Rectal smooth muscle tissue (tissue), 1 donor: ENCODE data around the gene EZR.
"Not testable (repeated sequence)": the region's sequence is repeated elsewhere in the genome, so short reads cannot be mapped to it uniquely, and the experiment has no call there.

Experiments used
- H3K27ac ChIP-seq: one replicate; pipeline ENCODE4 v1.7.0; 2013; ENCODE audit warnings: low read depth, low read length, inconsistent platforms
- H3K27me3 ChIP-seq: one replicate; pipeline ENCODE4 v1.7.0; 2013; ENCODE audit warnings: low read length; ENCODE audit not compliant: control insufficient read depth, insufficient read depth
- H3K36me3 ChIP-seq: one replicate; pipeline ENCODE4 v1.7.0; 2013; ENCODE audit warnings: low read length; ENCODE audit not compliant: control insufficient read depth, insufficient read depth
- H3K4me1 ChIP-seq: one replicate; pipeline ENCODE4 v1.7.0; 2013; ENCODE audit warnings: low read length; ENCODE audit not compliant: control insufficient read depth, insufficient read depth
- H3K4me3 ChIP-seq: one replicate; pipeline ENCODE4 v1.7.0; 2013; ENCODE audit warnings: low read length
- H3K9ac ChIP-seq: one replicate; pipeline ENCODE4 v1.7.0; 2013; ENCODE audit warnings: low read length

The EZR gene

GRCh38 chr6:158797331-158798310 lies 21.5 kb downstream of the EZR start:
- Histone ChIP-seq H3K4me1 (peaks cover 4% of the 10 kb centered on the region), H3K36me3 (no peaks in the 10 kb centered on the region), H3K4me3 (no peak overlapping the region), H3K27ac (no peak overlapping the region), H3K9ac (no peak overlapping the region), H3K27me3 (no peaks in the 10 kb centered on the region)

- Histone ChIP-seq H3K9ac (no peak overlapping the region), H3K27me3 (no peaks in the 10 kb centered on the region), H3K4me1 (peaks cover 4% of the 10 kb centered on the region)
These were observed 22.8 kb downstream of the EZR start for GRCh38 chr6:158796353-158796752.

GRCh38 chr6:158795516-158795915 lies 23.7 kb downstream of the EZR start:
- no peak overlapping the region for H3K27ac ChIP-seq
- peaks cover 4% of the 10 kb centered on the region for H3K4me1 ChIP-seq
- no peaks in the 10 kb centered on the region for H3K36me3 ChIP-seq
- H3K4me3 ChIP-seq: no peak overlapping the region
- H3K9ac ChIP-seq: no peak overlapping the region
- no peaks in the 10 kb centered on the region for H3K27me3 ChIP-seq

More at GRCh38 chr6:158796353-158796752, 22.8 kb downstream of the EZR start:
- H3K27ac ChIP-seq: no peak overlapping the region
- H3K4me3 ChIP-seq: no peak overlapping the region
- no peaks in the 10 kb centered on the region for H3K36me3 ChIP-seq

GRCh38 chr6:158793432-158793831 lies 25.7 kb downstream of the EZR start:
- H3K4me3 ChIP-seq: no peak overlapping the region
- H3K9ac ChIP-seq: no peak overlapping the region
- no peaks in the 10 kb centered on the region for H3K36me3 ChIP-seq
- no peaks in the 10 kb centered on the region for H3K27me3 ChIP-seq
- H3K4me1 ChIP-seq: no peaks in the 10 kb centered on the region
- H3K27ac ChIP-seq: no peak overlapping the region

- H3K4me3 ChIP-seq, H3K36me3 ChIP-seq, H3K9ac ChIP-seq, H3K4me1 ChIP-seq, H3K27ac ChIP-seq, H3K27me3 ChIP-seq: not testable (repeated sequence)
These were observed 26.7 kb downstream of the EZR start for GRCh38 chr6:158792505-158792904.

GRCh38 chr6:158791274-158791855 lies 27.8 kb downstream of the EZR start:
- H3K4me3 ChIP-seq: no peak overlapping the region
- no peaks in the 10 kb centered on the region for H3K27me3 ChIP-seq
- H3K36me3 ChIP-seq: peaks cover 10% of the 10 kb centered on the region
- H3K9ac ChIP-seq: no peak overlapping the region
- no peaks in the 10 kb centered on the region for H3K4me1 ChIP-seq
- H3K27ac ChIP-seq: no peak overlapping the region

- no peak overlapping the region for H3K27ac ChIP-seq
These were observed 29.9 kb downstream of the EZR start for GRCh38 chr6:158789115-158789917.

GRCh38 chr6:158787395-158787794 lies 31.8 kb downstream of the EZR start:
- Histone ChIP-seq H3K9ac (peak overlapping the region; percentile 17), H3K27me3 (no peaks in the 10 kb centered on the region), H3K4me1 (no peaks in the 10 kb centered on the region), H3K4me3 (no peak overlapping the region), H3K36me3 (peaks cover 37% of the 10 kb centered on the region), H3K27ac (no peak overlapping the region)

More at GRCh38 chr6:158789115-158789917, 29.9 kb downstream of the EZR start:
- H3K4me3 ChIP-seq: no peak overlapping the region
- no peak overlapping the region for H3K9ac ChIP-seq
- peaks cover 22% of the 10 kb centered on the region for H3K36me3 ChIP-seq
- H3K27me3 ChIP-seq: no peaks in the 10 kb centered on the region
- H3K4me1 ChIP-seq: no peaks in the 10 kb centered on the region

- no peak overlapping the region for H3K9ac ChIP-seq
- no peaks in the 10 kb centered on the region for H3K4me1 ChIP-seq
- H3K27me3 ChIP-seq: no peaks in the 10 kb centered on the region
- H3K36me3 ChIP-seq: peaks cover 42% of the 10 kb centered on the region
- no peak overlapping the region for H3K4me3 ChIP-seq
- H3K27ac ChIP-seq: no peak overlapping the region
These were observed 32.4 kb downstream of the EZR start for GRCh38 chr6:158786645-158787304.

GRCh38 chr6:158785036-158785435 lies 34.1 kb downstream of the EZR start:
- no peak overlapping the region for H3K27ac ChIP-seq
- no peak overlapping the region for H3K4me3 ChIP-seq
- H3K27me3 ChIP-seq: no peaks in the 10 kb centered on the region
- H3K36me3 ChIP-seq: peaks cover 55% of the 10 kb centered on the region
- no peaks in the 10 kb centered on the region for H3K4me1 ChIP-seq
- H3K9ac ChIP-seq: no peak overlapping the region

GRCh38 chr6:158784505-158784904 lies 34.7 kb downstream of the EZR start:
- Histone ChIP-seq H3K36me3 (peaks cover 55% of the 10 kb centered on the region), H3K27me3 (no peaks in the 10 kb centered on the region)

GRCh38 chr6:158783851-158784250 lies 35.3 kb downstream of the EZR start:
- Histone ChIP-seq H3K4me3 (no peak overlapping the region), H3K4me1 (no peaks in the 10 kb centered on the region), H3K9ac (no peak overlapping the region), H3K27me3 (no peaks in the 10 kb centered on the region), H3K36me3 (peaks cover 55% of the 10 kb centered on the region), H3K27ac (no peak overlapping the region)

More at GRCh38 chr6:158784505-158784904, 34.7 kb downstream of the EZR start:
- Histone ChIP-seq H3K4me3 (no peak overlapping the region), H3K9ac (no peak overlapping the region), H3K27ac (no peak overlapping the region), H3K4me1 (no peaks in the 10 kb centered on the region)
